NCI-H774 (cell line): Measurements from ENCODE around the gene GMDS.

ENCODE experiments used
- DNase-seq: peaks from one replicate; lab custom pipeline; 2025; lab: John Stamatoyannopoulos, UW

The GMDS gene

DNA sequence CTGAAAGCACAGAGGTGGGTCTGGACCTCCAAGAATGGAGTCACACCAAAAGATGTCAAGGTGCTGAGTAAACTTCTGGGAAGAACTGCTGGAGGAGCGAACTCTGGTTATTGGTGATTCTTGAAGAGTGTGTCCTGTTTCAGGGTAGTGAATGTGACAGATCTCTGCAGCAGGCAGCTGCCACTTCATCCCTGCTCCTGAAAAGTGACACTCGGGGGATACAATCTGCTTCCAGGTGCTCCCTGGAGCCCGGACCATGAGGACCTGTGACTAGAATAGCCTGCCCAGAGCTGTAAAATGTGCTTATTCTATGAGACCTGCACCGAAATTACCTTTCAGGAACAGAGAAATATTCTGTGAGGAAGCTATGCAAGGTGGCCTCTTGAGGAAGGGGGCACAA lies 444.6 kb downstream of the GMDS start:
- no peak for DNase-seq

- DNase-seq: no peak
These were observed 446.5 kb downstream of the GMDS start for GRCh38 chr6:1798965-1799325.

- DNase-seq: no peak
These were observed 447.0 kb downstream of the GMDS start for GRCh38 chr6:1798303-1798964.

GRCh38 chr6:1797801-1798200 lies 447.6 kb downstream of the GMDS start:
- DNase-seq: no peak

GRCh38 chr6:1796706-1797529 lies 448.5 kb downstream of the GMDS start:
- no peak for DNase-seq

GRCh38 chr6:1795910-1796309 lies 449.5 kb downstream of the GMDS start:
- DNase-seq: no peak

- DNase-seq: no peak
These were observed 452.4 kb downstream of the GMDS start for GRCh38 chr6:1792989-1793388.

DNA sequence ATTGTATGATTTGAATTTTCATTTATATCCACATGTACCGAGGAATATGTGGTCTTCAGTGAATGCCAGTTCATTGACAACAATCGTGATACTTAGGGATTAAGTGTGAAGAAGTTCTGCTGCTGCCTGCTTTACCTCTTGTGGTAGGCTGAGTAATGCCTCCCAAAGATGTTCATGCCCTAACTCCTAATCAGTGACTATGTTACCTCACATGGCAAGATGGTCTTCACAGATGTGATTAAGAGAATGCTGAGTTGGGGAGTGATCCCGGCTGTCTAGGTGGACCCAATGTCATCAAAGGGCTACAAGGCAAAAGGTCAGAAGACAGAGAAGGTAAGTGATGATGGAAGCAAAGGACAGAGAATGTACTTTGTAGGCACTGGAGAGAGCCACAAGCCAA lies 454.7 kb downstream of the GMDS start:
- no peak for DNase-seq

DNA sequence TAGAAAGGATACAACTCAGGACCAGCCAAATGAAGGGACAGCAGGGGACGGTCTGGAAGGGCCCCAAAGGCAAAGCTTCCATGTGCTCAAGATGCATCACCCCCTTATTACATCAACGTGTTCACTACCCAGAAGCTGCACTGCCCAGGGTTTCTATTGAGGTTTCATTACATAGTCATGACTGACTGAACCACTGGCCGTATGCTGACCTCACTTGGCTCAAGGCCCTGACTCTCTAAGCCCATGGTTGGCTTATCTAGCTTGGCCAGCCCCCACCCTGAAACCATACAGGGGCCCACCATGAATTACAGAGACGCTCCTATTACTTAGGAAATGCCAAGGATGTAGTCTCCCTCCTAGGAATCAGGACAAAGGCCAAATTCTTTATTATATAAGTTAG lies 456.3 kb downstream of the GMDS start:
- no peak for DNase-seq

DNA sequence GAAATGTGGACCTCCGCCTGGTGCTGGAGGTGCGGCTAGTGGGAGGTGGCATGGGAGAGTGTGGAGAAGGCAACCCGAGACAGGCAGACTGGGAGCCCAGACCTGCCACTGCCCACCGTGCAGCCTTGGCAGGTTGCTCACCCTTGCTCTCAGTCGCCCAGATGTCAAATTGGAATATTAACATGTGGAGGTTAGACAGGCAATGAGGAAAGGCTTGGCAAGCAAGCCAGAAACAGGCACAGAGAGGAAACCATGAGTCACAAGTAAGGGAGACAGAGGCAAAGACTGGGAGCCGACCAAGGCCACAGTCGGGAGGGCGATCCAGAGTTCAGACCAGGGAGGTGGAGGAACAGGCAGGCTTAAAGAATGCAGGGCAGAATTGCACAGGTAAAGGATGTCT lies 457.5 kb downstream of the GMDS start:
- DNase-seq: no peak

DNA sequence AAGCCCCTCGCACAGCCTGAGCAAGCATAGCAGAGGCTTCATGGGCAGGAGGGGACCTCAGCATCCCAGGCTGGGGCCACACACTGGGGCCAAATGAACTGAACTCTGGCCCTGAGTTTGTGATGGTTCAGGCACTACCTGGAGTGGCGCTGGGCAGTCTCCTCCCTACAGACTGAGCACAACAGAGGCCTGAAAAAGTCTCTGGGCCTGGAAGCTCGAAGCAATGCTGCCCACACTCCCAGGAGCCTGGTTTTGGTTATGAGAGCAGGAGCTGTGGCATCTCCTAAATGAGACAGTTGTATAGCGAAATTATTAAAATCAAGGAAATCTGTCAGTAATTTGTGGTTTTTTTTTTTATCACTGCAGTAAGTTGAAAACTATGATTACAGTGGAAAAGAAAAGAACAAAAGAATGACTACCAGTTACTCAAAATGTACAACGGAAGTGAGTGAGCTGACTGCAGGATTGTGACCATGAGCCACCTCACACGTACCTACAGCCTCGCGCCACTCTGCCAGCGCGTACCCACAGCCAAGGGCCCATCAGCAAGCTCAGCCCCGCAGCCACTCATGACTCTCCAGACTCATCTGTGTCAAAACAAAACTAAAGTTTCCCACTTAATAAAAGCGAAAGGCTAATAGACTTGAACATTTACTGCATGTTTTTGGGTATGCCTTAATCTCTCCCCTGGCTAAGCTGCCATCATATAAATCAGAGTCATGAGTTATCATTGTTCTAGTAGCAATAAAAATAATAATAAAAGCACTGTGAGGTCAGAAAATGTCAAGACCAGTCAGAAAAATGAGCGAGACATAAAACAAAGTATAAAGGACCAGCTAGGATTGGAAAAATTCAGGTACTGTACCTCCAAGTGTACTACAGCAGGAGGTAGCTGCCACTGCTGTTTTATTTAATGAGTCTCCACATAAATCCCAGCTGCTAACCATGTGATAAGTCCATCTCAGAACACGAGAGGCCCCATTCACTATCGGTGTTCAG lies 458.7 kb downstream of the GMDS start:
- no peak for DNase-seq

DNA sequence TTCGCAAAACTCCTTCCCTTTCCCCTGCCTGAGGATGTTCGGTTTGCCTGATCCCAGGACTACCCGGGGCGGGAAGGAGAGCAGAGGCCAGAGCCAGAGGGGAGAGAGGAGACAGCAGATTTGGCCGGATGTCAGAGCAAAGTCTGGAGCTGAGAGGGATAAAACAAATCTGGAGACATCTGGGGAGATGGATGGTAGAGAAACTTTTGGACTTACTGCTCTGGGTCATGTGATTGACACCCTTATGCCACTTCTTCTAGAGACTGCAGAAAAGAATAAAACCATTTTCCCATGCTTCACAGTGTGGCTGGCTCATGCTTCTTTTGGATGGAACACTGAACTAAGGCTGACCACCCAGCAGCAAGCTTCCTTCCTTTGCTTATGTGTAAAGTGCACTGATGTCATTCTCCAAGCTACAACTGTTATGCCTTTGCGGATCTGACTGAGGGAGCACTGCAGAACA lies 461.0 kb downstream of the GMDS start:
- DNase-seq: no peak

DNA sequence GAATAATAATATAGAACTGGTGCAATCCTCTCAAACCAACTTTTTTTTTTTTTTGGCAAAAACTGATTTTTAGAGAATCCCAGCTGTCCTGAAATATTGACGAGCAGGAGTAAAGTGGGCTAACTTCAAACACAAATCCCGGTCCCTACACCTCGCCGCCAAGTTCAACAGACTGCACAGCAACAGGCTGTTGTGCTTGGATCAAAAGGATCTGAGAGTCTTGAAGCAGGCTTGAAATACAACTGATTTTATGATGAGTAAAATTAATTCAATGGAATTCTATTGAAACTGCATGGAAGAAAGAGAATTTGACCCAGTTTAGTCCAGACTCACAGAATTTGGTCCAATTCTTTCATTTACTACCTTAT lies 463.6 kb downstream of the GMDS start:
- no peak for DNase-seq

DNA sequence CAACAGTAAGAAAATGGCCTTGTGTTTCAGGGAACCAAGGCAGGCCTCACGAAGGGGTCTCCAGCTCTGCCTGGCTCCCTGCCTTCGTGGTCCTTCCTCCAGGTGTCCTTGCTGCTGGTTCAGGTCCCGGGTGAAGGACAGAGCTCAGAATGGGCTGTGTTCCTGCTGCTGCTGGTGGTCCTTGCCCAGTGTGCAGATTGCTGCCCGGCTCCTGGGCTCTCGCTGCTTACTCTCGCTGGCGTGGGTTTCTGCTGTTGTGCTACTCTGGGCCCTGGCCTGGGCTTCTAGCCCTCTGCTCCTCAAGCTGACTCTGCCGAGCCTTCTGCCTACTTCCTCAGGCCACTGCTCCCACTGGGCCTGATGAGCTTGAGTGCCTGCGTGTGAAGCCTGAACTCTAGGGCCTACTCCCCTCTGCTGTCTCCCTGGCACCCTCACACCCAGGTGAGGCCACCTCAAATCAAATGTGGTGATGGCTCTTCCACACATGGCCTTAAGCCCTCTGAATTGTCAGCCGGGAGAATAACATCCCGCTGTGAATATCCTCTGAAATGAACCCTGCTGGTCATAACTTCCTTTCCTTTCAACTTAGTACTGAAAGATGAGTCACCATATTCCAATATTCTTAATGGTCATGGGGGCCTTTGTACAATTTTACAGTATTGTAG lies 464.1 kb downstream of the GMDS start:
- DNase-seq: no peak

DNA sequence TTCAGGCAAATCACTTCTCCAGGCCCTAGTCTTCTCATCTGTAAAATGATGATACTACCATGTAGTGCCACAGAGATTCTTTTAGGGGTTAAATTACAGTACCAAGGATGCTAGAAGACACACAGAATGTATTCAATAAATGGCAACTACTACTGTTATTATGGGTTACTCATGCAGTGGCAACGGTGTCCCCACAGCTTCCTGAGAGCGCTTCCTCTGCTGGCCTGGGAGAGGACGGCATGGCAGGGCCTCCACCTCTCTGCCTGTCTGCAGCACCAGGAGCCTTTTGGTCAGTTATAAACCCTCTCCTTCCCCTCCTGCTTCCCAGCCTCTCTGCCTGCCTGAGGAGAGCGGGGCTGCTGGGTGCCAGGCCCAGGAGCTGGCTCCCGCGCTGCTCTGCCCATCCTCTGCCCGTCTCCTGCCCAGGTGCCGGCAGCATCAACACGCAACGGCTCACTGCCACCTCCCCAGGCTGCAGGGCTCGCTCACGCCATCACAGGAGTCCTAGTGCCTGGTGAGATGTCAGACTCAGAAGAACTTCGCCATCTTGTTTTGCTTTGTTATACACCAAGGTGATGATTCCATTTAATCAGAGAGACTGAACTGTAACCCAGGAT lies 465.0 kb downstream of the GMDS start:
- no peak for DNase-seq

DNA sequence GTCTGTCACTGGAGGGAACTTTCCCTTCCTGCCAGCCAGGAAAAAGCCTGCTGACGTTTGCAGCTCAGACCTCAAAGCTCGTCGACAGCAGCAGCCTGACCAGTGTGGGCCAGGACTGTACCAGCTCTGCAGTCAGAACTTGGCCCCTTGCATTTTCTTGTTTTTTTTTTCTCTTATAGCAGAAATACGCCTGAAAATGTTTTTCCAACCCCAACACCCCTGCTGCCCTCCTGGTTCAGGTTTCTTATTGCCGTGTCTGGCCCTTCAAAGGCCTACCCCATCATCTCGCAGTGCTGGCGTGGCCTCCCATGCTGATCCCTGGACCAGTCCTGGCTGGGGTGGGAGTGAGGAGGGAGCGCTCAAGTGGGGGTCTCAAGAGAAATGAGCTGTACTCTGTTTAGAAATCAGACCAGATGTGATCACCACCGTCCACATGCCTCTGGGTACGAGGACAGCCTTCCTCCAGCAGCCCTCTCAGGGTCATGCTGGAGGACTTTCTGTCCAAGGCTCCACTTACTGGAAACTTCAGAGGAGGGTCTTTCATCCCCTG lies 466.6 kb downstream of the GMDS start:
- no peak for DNase-seq

- DNase-seq: no peak
These were observed 467.3 kb downstream of the GMDS start for GRCh38 chr6:1777921-1778685.

- no peak for DNase-seq
These were observed 470.0 kb downstream of the GMDS start for GRCh38 chr6:1775441-1775840.

DNA sequence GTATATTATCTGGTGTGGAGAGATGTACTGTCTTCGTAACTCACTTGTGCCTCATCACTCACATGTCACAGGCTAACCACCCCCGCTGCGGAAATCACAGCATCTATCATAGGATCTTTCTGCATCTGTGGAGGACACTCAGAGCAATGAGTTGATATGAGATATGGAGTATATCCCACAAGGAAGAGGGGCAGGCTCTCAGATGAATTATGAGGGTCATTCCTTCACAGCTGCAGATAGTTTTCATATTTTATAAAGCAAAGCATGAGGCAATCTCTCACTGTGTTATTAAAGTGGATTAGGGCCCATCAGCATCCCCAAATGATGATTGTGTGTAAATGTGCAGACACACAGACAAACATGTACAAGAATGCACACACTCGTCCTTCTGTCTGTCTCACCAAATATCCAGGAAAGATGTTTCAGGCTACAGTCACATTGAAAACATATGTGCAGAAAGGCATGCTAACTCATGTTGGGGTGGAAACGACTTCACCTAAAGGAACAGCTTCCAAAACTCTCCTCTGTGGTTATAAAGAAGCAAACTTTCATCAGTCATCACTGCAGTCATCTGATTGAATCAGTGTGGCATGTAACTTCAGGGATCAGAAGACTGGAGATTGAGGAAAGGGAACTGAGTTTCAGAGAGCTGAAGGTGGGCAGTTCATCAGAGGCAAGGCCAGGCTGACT lies 471.0 kb downstream of the GMDS start:
- DNase-seq: no peak

DNA sequence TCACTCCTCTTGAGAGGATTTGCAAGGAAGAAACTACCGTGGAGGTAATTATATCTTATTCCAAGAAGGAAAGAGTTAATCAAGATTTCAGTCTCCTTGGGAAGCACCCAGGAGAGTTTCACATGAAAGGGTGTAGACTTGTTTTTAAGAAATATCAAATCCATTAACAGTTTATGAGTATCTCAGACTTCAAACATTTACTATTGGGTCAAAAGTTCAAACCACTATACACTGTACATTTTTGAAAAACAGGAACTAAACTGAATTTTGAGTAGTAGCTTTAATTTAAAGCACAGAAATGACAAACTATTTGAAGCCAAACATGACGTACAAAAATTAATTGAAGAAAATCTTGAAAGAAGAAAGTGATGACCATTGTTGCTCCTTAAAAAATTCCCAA lies 471.7 kb downstream of the GMDS start:
- no peak for DNase-seq
